ENCODE results near the gene HOXC12. TPM values are rescaled to one million over a fixed set of nuclear protein-coding genes. Genes with fewer than 3 reads are reported as not detected.

The HOXC12 gene
- total RNA-seq, 2 experiments from 2014 or later: not detected

GRCh38 chr12:53998110-53998899, 43.6 kb downstream of the HOXC12 start:
- peak; percentile 24; the same call in 1 of the 2 replicates for TF ChIP-seq EZH2phosphoT487 (IDR thresholded peaks at IDR 0.05; ENCODE audit: borderline replicate concordance, low read depth, low read length)
- TF ChIP-seq CTCF (conservative IDR thresholded peaks at IDR 0.05; ENCODE audit: low read length): no peak
- H4K20me1 ChIP-seq (ENCODE audit: insufficient read depth, low read length): no peaks in the 10 kb centered on the region; the same call in 1 of the 2 replicates
- no peaks in the 10 kb centered on the region for H3K9me3 ChIP-seq (ENCODE audit: low read length)
- DNase-seq (ENCODE audit: low spot score): no peak
- ChIA-PET CTCF (ENCODE audit: unreplicated experiment) (no interaction called here), POLR2A (no interaction called here)
- H3K4me1 ChIP-seq (ENCODE audit: insufficient read depth, low read length, poor library complexity, severe bottlenecking): peaks cover 5% of the 10 kb centered on the region
- intact Hi-C loops (cut with micrococcal nuclease; ENCODE audit: unreplicated experiment): no loop called here
- no peaks in the 10 kb centered on the region for H3K79me2 ChIP-seq (ENCODE audit: insufficient read depth, low read depth, low read length)
- no peaks in the 10 kb centered on the region for H3K36me3 ChIP-seq (ENCODE audit: insufficient read depth, low read length)
- H3K4me3 ChIP-seq (ENCODE audit: low read depth, low read length, poor library complexity, severe bottlenecking): no peak overlapping the region
- H3K27ac ChIP-seq (ENCODE audit: low read depth, low read length, poor library complexity, severe bottlenecking): no peak overlapping the region
- no peak overlapping the region for H2AFZ ChIP-seq (ENCODE audit: low read length)
- no peak overlapping the region for H3K4me2 ChIP-seq (ENCODE audit: low read length)
- no TSS peak for BruUV-seq (replicated peaks)
- no peaks in the 10 kb centered on the region for H3K9me2 ChIP-seq (ENCODE audit: insufficient read depth, low read length)

- BruUV-seq (replicated peaks): no TSS peak
- intact Hi-C loops (cut with micrococcal nuclease; ENCODE audit: unreplicated experiment): no loop called here
- Histone ChIP-seq H3K27ac (ENCODE audit: low read depth, low read length, poor library complexity, severe bottlenecking) (no peak overlapping the region), H3K4me3 (ENCODE audit: low read depth, low read length, poor library complexity, severe bottlenecking) (no peak overlapping the region), H4K20me1 (ENCODE audit: insufficient read depth, low read length) (no peaks in the 10 kb centered on the region; the same call in 1 of the 2 replicates), H3K4me1 (ENCODE audit: insufficient read depth, low read length, poor library complexity, severe bottlenecking) (peaks cover 5% of the 10 kb centered on the region), H3K9me2 (ENCODE audit: insufficient read depth, low read length) (no peaks in the 10 kb centered on the region), H3K79me2 (ENCODE audit: insufficient read depth, low read depth, low read length) (no peaks in the 10 kb centered on the region), H2AFZ (ENCODE audit: low read length) (no peak overlapping the region), H3K4me2 (ENCODE audit: low read length) (no peak overlapping the region), H3K9me3 (ENCODE audit: low read length) (no peaks in the 10 kb centered on the region), H3K36me3 (ENCODE audit: insufficient read depth, low read length) (no peaks in the 10 kb centered on the region)
- CTCF ChIA-PET (ENCODE audit: unreplicated experiment): no interaction called here
- POLR2A ChIA-PET: no interaction called here
- TF ChIP-seq CTCF (conservative IDR thresholded peaks at IDR 0.05; ENCODE audit: low read length) (no peak), EZH2phosphoT487 (IDR thresholded peaks at IDR 0.05; ENCODE audit: borderline replicate concordance, low read depth, low read length) (no peak)
- no peak for DNase-seq (ENCODE audit: low spot score)
These were observed 44.2 kb downstream of the HOXC12 start for GRCh38 chr12:53998900-53999236.

- H2AFZ ChIP-seq (ENCODE audit: low read length): no peak overlapping the region
- H3K4me1 ChIP-seq (ENCODE audit: insufficient read depth, low read length, poor library complexity, severe bottlenecking): peaks cover 9% of the 10 kb centered on the region
- no peak overlapping the region for H3K27ac ChIP-seq (ENCODE audit: low read depth, low read length, poor library complexity, severe bottlenecking)
- no peak overlapping the region for H3K4me3 ChIP-seq (ENCODE audit: low read depth, low read length, poor library complexity, severe bottlenecking)
- intact Hi-C loops (cut with micrococcal nuclease; ENCODE audit: unreplicated experiment): no loop called here
- CTCF ChIA-PET (ENCODE audit: unreplicated experiment): no interaction called here
- BruUV-seq (replicated peaks): no TSS peak
- H3K79me2 ChIP-seq (ENCODE audit: insufficient read depth, low read depth, low read length): no peaks in the 10 kb centered on the region
- H3K9me3 ChIP-seq (ENCODE audit: low read length): no peaks in the 10 kb centered on the region
- H3K4me2 ChIP-seq (ENCODE audit: low read length): no peak overlapping the region
- H3K36me3 ChIP-seq (ENCODE audit: insufficient read depth, low read length): no peaks in the 10 kb centered on the region
- no peaks in the 10 kb centered on the region for H3K9me2 ChIP-seq (ENCODE audit: insufficient read depth, low read length)
- TF ChIP-seq EZH2phosphoT487 (IDR thresholded peaks at IDR 0.05; ENCODE audit: borderline replicate concordance, low read depth, low read length): 0 out of 2 replicates have a peak, but pooled peaks have one; percentile 34
- no peak for TF ChIP-seq CTCF (conservative IDR thresholded peaks at IDR 0.05; ENCODE audit: low read length)
- no peak for DNase-seq (ENCODE audit: low spot score)
- POLR2A ChIA-PET: interaction anchor here (0.7 kb wide), 2 partner anchors 9 to 179 kb away, joined by 3 to 5 read pairs; no protein-coding TSS in a partner anchor
- no peaks in the 10 kb centered on the region; the same call in 1 of the 2 replicates for H4K20me1 ChIP-seq (ENCODE audit: insufficient read depth, low read length)
These were observed 44.9 kb downstream of the HOXC12 start for GRCh38 chr12:53999559-54000115.

Measured in OCI-LY7 (cell line).